ENCODE measurements around the gene GMDS.

GMDS gene

GRCh38 chr6:1940381-1940780 lies 305.0 kb downstream of the GMDS start:
- no peak overlapping the region for H3K27ac ChIP-seq (ENCODE audit: insufficient read depth in 1 of 2, low read depth in 1 of 2, low read length in 2 of 2, poor library complexity in 1 of 2, severe bottlenecking in 2 of 2)
- no peaks in the 10 kb centered on the region for H3K4me1 ChIP-seq (ENCODE audit: control extremely low read depth in 1 of 4, control insufficient read depth in 4 of 4, insufficient read depth in 4 of 4, low read length in 3 of 4)
- no peaks in the 10 kb centered on the region for H3K27me3 ChIP-seq (replicated peaks in 2 of 5; ENCODE audit: control insufficient read depth in 4 of 5, insufficient read depth in 5 of 5, low read length in 4 of 5)
- no peak for DNase-seq
- 100% methylated on average over 1 of the region's 2 CpGs for WGBS (ENCODE audit: insufficient coverage)
- CTCF ChIA-PET, result no interaction called here
- H3K4me3 ChIP-seq (ENCODE audit: control insufficient read depth in 1 of 7, extremely low read depth in 1 of 7, insufficient read depth in 4 of 7, low read depth in 2 of 7, low read length in 6 of 7), result no peak overlapping the region
- peaks cover 0 to 3% (median 0%) of the 10 kb centered on the region in 5 experiments for H3K9me3 ChIP-seq (ENCODE audit: control extremely low read depth in 1 of 5, control insufficient read depth in 4 of 5, insufficient read depth in 2 of 5, low read depth in 1 of 5, low read length in 4 of 5)
- peaks cover 0 to 10% (median 4%) of the 10 kb centered on the region in 4 experiments for H3K36me3 ChIP-seq (ENCODE audit: control insufficient read depth in 4 of 4, insufficient read depth in 4 of 4, low read length in 3 of 4)
- POLR2A ChIA-PET, result no interaction called here

DNA sequence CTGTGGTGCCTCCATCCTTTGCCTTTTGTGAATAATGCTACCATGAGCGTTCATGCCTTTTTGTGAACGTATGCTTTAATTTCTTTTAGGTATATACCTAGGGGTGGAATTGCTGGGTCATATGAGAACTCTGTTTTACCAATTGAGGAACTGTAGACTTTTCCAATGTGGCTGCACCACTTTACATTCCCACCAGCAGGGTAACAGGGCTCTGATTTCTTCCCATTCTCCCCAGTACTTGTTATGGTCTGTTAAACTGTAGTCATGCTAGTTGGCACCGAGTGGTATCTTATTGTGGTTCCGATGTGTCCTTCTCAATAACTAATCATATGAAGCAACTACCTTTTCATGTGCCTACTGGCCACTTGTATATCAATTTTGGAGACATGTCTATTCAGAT lies 312.1 kb downstream of the GMDS start:
- Histone ChIP-seq H3K9me3 (ENCODE audit: control extremely low read depth in 1 of 5, control insufficient read depth in 4 of 5, insufficient read depth in 2 of 5, low read depth in 1 of 5, low read length in 4 of 5) (peaks cover 0 to 17% (median 6%) of the 10 kb centered on the region in 5 experiments), H3K27me3 (replicated peaks in 2 of 5; ENCODE audit: control insufficient read depth in 4 of 5, insufficient read depth in 5 of 5, low read length in 4 of 5) (no peaks in the 10 kb centered on the region), H3K4me3 (ENCODE audit: control insufficient read depth in 1 of 7, extremely low read depth in 1 of 7, insufficient read depth in 4 of 7, low read depth in 2 of 7, low read length in 6 of 7) (no peak overlapping the region), H3K4me1 (ENCODE audit: control extremely low read depth in 1 of 4, control insufficient read depth in 4 of 4, insufficient read depth in 4 of 4, low read length in 3 of 4) (no peaks in the 10 kb centered on the region), H3K27ac (ENCODE audit: insufficient read depth in 1 of 2, low read depth in 1 of 2, low read length in 2 of 2, poor library complexity in 1 of 2, severe bottlenecking in 2 of 2) (no peak overlapping the region), H3K36me3 (ENCODE audit: control insufficient read depth in 4 of 4, insufficient read depth in 4 of 4, low read length in 3 of 4) (peaks cover 3 to 12% (median 7%) of the 10 kb centered on the region in 4 experiments)
- ChIA-PET POLR2A (no interaction called here), CTCF (no interaction called here)
- WGBS (ENCODE audit: insufficient coverage), result 100% methylated on average over 3 of the region's 4 CpGs
- DNase-seq, result no peak

- WGBS (ENCODE audit: insufficient coverage), result 100% methylated on average over 3 of the region's 5 CpGs
- no peak for DNase-seq
- Histone ChIP-seq H3K4me3 (ENCODE audit: control insufficient read depth in 1 of 7, extremely low read depth in 1 of 7, insufficient read depth in 4 of 7, low read depth in 2 of 7, low read length in 6 of 7) (no peak overlapping the region), H3K36me3 (ENCODE audit: control insufficient read depth in 4 of 4, insufficient read depth in 4 of 4, low read length in 3 of 4) (peaks cover 3 to 13% (median 7%) of the 10 kb centered on the region in 4 experiments), H3K27me3 (replicated peaks in 2 of 5; ENCODE audit: control insufficient read depth in 4 of 5, insufficient read depth in 5 of 5, low read length in 4 of 5) (no peaks in the 10 kb centered on the region), H3K27ac (ENCODE audit: insufficient read depth in 1 of 2, low read depth in 1 of 2, low read length in 2 of 2, poor library complexity in 1 of 2, severe bottlenecking in 2 of 2) (no peak overlapping the region), H3K4me1 (ENCODE audit: control extremely low read depth in 1 of 4, control insufficient read depth in 4 of 4, insufficient read depth in 4 of 4, low read length in 3 of 4) (no peaks in the 10 kb centered on the region), H3K9me3 (ENCODE audit: control extremely low read depth in 1 of 5, control insufficient read depth in 4 of 5, insufficient read depth in 2 of 5, low read depth in 1 of 5, low read length in 4 of 5) (peaks cover 0 to 17% (median 6%) of the 10 kb centered on the region in 5 experiments)
- POLR2A ChIA-PET, result no interaction called here
- CTCF ChIA-PET, result no interaction called here
Measured at GRCh38 chr6:1931817-1932216, 313.6 kb downstream of the GMDS start.

- WGBS (ENCODE audit: insufficient coverage), result no CpG with 5 or more reads among the region's 2 CpGs
- Histone ChIP-seq H3K36me3 (ENCODE audit: control insufficient read depth in 4 of 4, insufficient read depth in 4 of 4, low read length in 3 of 4) (peaks cover 3 to 9% (median 7%) of the 10 kb centered on the region in 4 experiments), H3K4me1 (ENCODE audit: control extremely low read depth in 1 of 4, control insufficient read depth in 4 of 4, insufficient read depth in 4 of 4, low read length in 3 of 4) (no peaks in the 10 kb centered on the region), H3K9me3 (ENCODE audit: control extremely low read depth in 1 of 5, control insufficient read depth in 4 of 5, insufficient read depth in 2 of 5, low read depth in 1 of 5, low read length in 4 of 5) (peaks cover 0 to 14% (median 3%) of the 10 kb centered on the region in 5 experiments), H3K4me3 (ENCODE audit: control insufficient read depth in 1 of 7, extremely low read depth in 1 of 7, insufficient read depth in 4 of 7, low read depth in 2 of 7, low read length in 6 of 7) (no peak overlapping the region), H3K27ac (ENCODE audit: insufficient read depth in 1 of 2, low read depth in 1 of 2, low read length in 2 of 2, poor library complexity in 1 of 2, severe bottlenecking in 2 of 2) (no peak overlapping the region), H3K27me3 (replicated peaks in 2 of 5; ENCODE audit: control insufficient read depth in 4 of 5, insufficient read depth in 5 of 5, low read length in 4 of 5) (no peaks in the 10 kb centered on the region)
- CTCF ChIA-PET, result no interaction called here
- POLR2A ChIA-PET, result interaction anchor here (0.6 kb wide), 1 partner anchor 11 kb away, joined by 3 read pairs; no protein-coding TSS in a partner anchor
- no peak for DNase-seq
Measured at GRCh38 chr6:1930356-1930755, 315.0 kb downstream of the GMDS start.

DNA sequence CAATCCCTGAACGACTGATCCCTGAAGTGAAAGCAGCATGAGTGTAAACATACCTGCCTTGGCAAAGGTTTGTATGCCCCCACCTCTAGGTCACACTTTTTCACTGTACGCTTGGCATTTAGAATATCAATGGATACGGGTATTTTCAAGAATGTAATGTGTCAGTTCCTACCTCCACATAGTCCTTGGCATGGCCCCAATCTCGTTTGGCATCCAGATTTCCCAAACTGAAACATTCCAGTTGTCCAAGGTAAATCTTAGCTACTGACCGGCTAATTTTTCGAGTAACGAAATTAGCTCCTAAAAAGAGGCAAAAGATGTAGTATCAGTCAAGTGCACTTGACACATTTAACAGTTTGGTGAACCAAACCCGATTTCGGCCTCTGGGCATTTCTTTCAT lies 315.5 kb downstream of the GMDS start:
- Histone ChIP-seq H3K4me3 (ENCODE audit: control insufficient read depth in 1 of 7, extremely low read depth in 1 of 7, insufficient read depth in 4 of 7, low read depth in 2 of 7, low read length in 6 of 7) (no peak overlapping the region), H3K9me3 (ENCODE audit: control extremely low read depth in 1 of 5, control insufficient read depth in 4 of 5, insufficient read depth in 2 of 5, low read depth in 1 of 5, low read length in 4 of 5) (peaks cover 0 to 10% (median 3%) of the 10 kb centered on the region in 5 experiments), H3K4me1 (ENCODE audit: control extremely low read depth in 1 of 4, control insufficient read depth in 4 of 4, insufficient read depth in 4 of 4, low read length in 3 of 4) (no peaks in the 10 kb centered on the region), H3K27me3 (replicated peaks in 2 of 5; ENCODE audit: control insufficient read depth in 4 of 5, insufficient read depth in 5 of 5, low read length in 4 of 5) (no peaks in the 10 kb centered on the region), H3K27ac (ENCODE audit: insufficient read depth in 1 of 2, low read depth in 1 of 2, low read length in 2 of 2, poor library complexity in 1 of 2, severe bottlenecking in 2 of 2) (no peak overlapping the region), H3K36me3 (ENCODE audit: control insufficient read depth in 4 of 4, insufficient read depth in 4 of 4, low read length in 3 of 4) (peaks cover 3 to 7% (median 6%) of the 10 kb centered on the region in 4 experiments)
- WGBS (ENCODE audit: insufficient coverage), result 100% methylated on average over 7 of the region's 9 CpGs
- ChIA-PET CTCF (no interaction called here), POLR2A (interaction anchor here (0.6 kb wide), 1 partner anchor 12 kb away, joined by 3 read pairs; no protein-coding TSS in a partner anchor)
- DNase-seq, result no peak

GRCh38 chr6:1925743-1926430 lies 319.5 kb downstream of the GMDS start:
- WGBS (ENCODE audit: insufficient coverage), result 100% methylated on average over 5 of the region's 10 CpGs
- CTCF ChIA-PET, result no interaction called here
- H3K36me3 ChIP-seq (ENCODE audit: control insufficient read depth in 4 of 4, insufficient read depth in 4 of 4, low read length in 3 of 4), result peaks cover 3 to 9% (median 4%) of the 10 kb centered on the region in 4 experiments

GRCh38 chr6:1923449-1923848 lies 322.0 kb downstream of the GMDS start:
- 98% methylated on average over 13 of the region's 14 CpGs for WGBS (ENCODE audit: insufficient coverage)
- Histone ChIP-seq H3K4me3 (ENCODE audit: control insufficient read depth in 1 of 7, extremely low read depth in 1 of 7, insufficient read depth in 4 of 7, low read depth in 2 of 7, low read length in 6 of 7) (no peak overlapping the region), H3K27me3 (replicated peaks in 2 of 5; ENCODE audit: control insufficient read depth in 4 of 5, insufficient read depth in 5 of 5, low read length in 4 of 5) (no peaks in the 10 kb centered on the region), H3K9me3 (ENCODE audit: control extremely low read depth in 1 of 5, control insufficient read depth in 4 of 5, insufficient read depth in 2 of 5, low read depth in 1 of 5, low read length in 4 of 5) (peaks cover 0 to 4% (median 0%) of the 10 kb centered on the region in 5 experiments), H3K27ac (ENCODE audit: insufficient read depth in 1 of 2, low read depth in 1 of 2, low read length in 2 of 2, poor library complexity in 1 of 2, severe bottlenecking in 2 of 2) (no peak overlapping the region), H3K36me3 (ENCODE audit: control insufficient read depth in 4 of 4, insufficient read depth in 4 of 4, low read length in 3 of 4) (peaks cover 0 to 4% (median 3%) of the 10 kb centered on the region in 4 experiments), H3K4me1 (ENCODE audit: control extremely low read depth in 1 of 4, control insufficient read depth in 4 of 4, insufficient read depth in 4 of 4, low read length in 3 of 4) (no peaks in the 10 kb centered on the region)
- DNase-seq, result no peak
- POLR2A ChIA-PET, result no interaction called here
- CTCF ChIA-PET, result no interaction called here

More at GRCh38 chr6:1925743-1926430, 319.5 kb downstream of the GMDS start:
- DNase-seq, result no peak
- Histone ChIP-seq H3K4me1 (ENCODE audit: control extremely low read depth in 1 of 4, control insufficient read depth in 4 of 4, insufficient read depth in 4 of 4, low read length in 3 of 4) (no peaks in the 10 kb centered on the region), H3K27me3 (replicated peaks in 2 of 5; ENCODE audit: control insufficient read depth in 4 of 5, insufficient read depth in 5 of 5, low read length in 4 of 5) (no peaks in the 10 kb centered on the region), H3K27ac (ENCODE audit: insufficient read depth in 1 of 2, low read depth in 1 of 2, low read length in 2 of 2, poor library complexity in 1 of 2, severe bottlenecking in 2 of 2) (no peak overlapping the region), H3K9me3 (ENCODE audit: control extremely low read depth in 1 of 5, control insufficient read depth in 4 of 5, insufficient read depth in 2 of 5, low read depth in 1 of 5, low read length in 4 of 5) (peaks cover 0 to 4% (median 0%) of the 10 kb centered on the region in 5 experiments), H3K4me3 (ENCODE audit: control insufficient read depth in 1 of 7, extremely low read depth in 1 of 7, insufficient read depth in 4 of 7, low read depth in 2 of 7, low read length in 6 of 7) (no peak overlapping the region)
- POLR2A ChIA-PET, result no interaction called here

All from common myeloid progenitor, CD34-positive (primary cell).